ENCODE results near the gene RNF151.

DNA sequence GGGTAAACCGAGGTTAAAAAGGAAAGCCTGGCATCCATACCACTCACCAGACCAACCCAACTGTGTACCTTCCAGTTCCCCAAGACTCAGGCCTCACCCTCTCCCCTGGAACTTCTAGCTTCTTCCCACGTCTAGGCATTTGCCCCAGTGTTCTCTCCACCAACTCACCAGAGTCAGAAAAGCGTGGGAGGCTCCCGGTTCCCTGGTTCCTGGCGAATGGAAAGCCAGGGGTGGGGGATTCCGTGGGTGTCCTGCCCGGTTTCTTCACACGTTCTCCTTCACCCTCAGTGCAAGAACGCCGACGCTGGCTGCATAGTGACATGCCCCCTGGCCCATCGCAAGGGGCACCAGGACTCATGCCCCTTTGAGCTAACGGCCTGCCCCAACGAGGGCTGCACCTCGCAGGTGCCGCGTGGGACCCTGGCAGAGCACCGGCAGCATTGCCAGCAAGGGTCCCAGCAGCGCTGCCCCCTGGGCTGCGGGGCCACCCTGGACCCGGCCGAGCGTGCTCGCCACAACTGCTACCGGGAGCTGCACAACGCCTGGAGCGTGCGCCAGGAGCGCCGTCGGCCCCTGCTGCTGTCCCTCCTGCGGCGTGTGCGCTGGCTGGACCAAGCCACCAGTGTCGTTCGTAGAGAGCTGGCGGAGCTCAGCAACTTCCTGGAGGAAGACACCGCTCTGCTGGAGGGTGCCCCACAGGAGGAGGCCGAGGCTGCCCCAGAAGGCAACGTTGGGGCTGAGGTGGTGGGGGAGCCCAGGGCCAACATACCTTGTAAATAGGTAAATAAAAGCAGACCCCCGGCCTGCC is 1.7 kb downstream of the RNF151 start:
- TF ChIP-seq, protein P1, sequence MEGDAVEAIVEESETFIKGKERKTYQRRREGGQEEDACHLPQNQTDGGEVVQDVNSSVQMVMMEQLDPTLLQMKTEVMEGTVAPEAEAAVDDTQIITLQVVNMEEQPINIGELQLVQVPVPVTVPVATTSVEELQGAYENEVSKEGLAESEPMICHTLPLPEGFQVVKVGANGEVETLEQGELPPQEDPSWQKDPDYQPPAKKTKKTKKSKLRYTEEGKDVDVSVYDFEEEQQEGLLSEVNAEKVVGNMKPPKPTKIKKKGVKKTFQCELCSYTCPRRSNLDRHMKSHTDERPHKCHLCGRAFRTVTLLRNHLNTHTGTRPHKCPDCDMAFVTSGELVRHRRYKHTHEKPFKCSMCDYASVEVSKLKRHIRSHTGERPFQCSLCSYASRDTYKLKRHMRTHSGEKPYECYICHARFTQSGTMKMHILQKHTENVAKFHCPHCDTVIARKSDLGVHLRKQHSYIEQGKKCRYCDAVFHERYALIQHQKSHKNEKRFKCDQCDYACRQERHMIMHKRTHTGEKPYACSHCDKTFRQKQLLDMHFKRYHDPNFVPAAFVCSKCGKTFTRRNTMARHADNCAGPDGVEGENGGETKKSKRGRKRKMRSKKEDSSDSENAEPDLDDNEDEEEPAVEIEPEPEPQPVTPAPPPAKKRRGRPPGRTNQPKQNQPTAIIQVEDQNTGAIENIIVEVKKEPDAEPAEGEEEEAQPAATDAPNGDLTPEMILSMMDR (IDR thresholded peaks at IDR 0.05; ENCODE audit: insufficient read depth, low read length, poor library complexity, severe bottlenecking): no peak
- TF ChIP-seq EZH2phosphoT487 (conservative IDR thresholded peaks at IDR 0.05; ENCODE audit: low read length): no peak

Data from SU-DHL-6 (cell line).